Measurements from ENCODE around the gene TBC1D30. TPM values are rescaled to one million over a fixed set of nuclear protein-coding genes. Genes with fewer than 3 reads are reported as not detected.
"Not testable (repeated sequence)": the region's sequence is repeated elsewhere in the genome, so short reads cannot be mapped to it uniquely, and the experiment has no call there.

Gene TBC1D30, protein sequence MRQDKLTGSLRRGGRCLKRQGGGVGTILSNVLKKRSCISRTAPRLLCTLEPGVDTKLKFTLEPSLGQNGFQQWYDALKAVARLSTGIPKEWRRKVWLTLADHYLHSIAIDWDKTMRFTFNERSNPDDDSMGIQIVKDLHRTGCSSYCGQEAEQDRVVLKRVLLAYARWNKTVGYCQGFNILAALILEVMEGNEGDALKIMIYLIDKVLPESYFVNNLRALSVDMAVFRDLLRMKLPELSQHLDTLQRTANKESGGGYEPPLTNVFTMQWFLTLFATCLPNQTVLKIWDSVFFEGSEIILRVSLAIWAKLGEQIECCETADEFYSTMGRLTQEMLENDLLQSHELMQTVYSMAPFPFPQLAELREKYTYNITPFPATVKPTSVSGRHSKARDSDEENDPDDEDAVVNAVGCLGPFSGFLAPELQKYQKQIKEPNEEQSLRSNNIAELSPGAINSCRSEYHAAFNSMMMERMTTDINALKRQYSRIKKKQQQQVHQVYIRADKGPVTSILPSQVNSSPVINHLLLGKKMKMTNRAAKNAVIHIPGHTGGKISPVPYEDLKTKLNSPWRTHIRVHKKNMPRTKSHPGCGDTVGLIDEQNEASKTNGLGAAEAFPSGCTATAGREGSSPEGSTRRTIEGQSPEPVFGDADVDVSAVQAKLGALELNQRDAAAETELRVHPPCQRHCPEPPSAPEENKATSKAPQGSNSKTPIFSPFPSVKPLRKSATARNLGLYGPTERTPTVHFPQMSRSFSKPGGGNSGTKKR
- 2.0 and 2.1 TPM in 2 replicates for total RNA-seq (2021)
- Bru-seq, nascent RNA, result percentile 37 among the genes with signal in this experiment
- percentile 31 among the genes with signal in this experiment for BruChase-seq, experiment 1, labeled RNA remaining after a 2-hour chase
- BruChase-seq, experiment 2, labeled RNA remaining after a 6-hour chase, result percentile 33 among the genes with signal in this experiment
- long read RNA-seq, partial matches to known transcripts, result 1 of 4 reads
- long read RNA-seq, other reads (novel, unspliced or antisense), result 3 of 4 reads

GRCh38 chr12:64824500-64825142 is at the start of gene TBC1D30:
Gene TBC1D30 (plus strand): TSS chr12:64824647. CDS start chr12:64824880, 233 bp downstream.
- POLR2A ChIA-PET (ENCODE audit: low non-redundant PET), result no interaction called here
- H3K27me3 ChIP-seq (replicated peaks; ENCODE audit: insufficient read depth, low read depth, low read length, poor library complexity), result peaks cover 73% of the 10 kb centered on the region
- no TSS peak for BruUV-seq (replicated peaks)
- peaks cover 5% of the 10 kb centered on the region for H3K9me3 ChIP-seq (ENCODE audit: low read depth, low read length, poor library complexity, severe bottlenecking)
- peak; percentile 36 for DNase-seq (ENCODE audit: low spot score)
- intact Hi-C loops (cut with micrococcal nuclease; ENCODE audit: unreplicated experiment), result no loop called here
- no peaks in the 10 kb centered on the region for H3K36me3 ChIP-seq (ENCODE audit: insufficient read depth, low read length, poor library complexity, severe bottlenecking)
- H3K27ac ChIP-seq (ENCODE audit: low read depth, low read length, poor library complexity, severe bottlenecking), result no peak within 1 kb of the TSS
- peak; percentile 81 for TF ChIP-seq EZH2 (IDR thresholded peaks at IDR 0.05; ENCODE audit: borderline replicate concordance, low read depth, low read length, poor library complexity, severe bottlenecking)
- TF ChIP-seq, protein P1, sequence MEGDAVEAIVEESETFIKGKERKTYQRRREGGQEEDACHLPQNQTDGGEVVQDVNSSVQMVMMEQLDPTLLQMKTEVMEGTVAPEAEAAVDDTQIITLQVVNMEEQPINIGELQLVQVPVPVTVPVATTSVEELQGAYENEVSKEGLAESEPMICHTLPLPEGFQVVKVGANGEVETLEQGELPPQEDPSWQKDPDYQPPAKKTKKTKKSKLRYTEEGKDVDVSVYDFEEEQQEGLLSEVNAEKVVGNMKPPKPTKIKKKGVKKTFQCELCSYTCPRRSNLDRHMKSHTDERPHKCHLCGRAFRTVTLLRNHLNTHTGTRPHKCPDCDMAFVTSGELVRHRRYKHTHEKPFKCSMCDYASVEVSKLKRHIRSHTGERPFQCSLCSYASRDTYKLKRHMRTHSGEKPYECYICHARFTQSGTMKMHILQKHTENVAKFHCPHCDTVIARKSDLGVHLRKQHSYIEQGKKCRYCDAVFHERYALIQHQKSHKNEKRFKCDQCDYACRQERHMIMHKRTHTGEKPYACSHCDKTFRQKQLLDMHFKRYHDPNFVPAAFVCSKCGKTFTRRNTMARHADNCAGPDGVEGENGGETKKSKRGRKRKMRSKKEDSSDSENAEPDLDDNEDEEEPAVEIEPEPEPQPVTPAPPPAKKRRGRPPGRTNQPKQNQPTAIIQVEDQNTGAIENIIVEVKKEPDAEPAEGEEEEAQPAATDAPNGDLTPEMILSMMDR (conservative IDR thresholded peaks at IDR 0.05; ENCODE audit: low read depth, low read length), result no peak
- H3K4me1 ChIP-seq (ENCODE audit: insufficient read depth, low read length, poor library complexity, severe bottlenecking), result peaks cover 4% of the 10 kb centered on the region
- H3K4me3 ChIP-seq (ENCODE audit: low read depth, low read length, poor library complexity, severe bottlenecking), result peak within 1 kb of the TSS; percentile 39
- CTCF ChIA-PET, result interaction anchor here (2.0 kb wide), 1 partner anchor 23 kb away, joined by 4 read pairs; no protein-coding TSS in a partner anchor

- H3K4me3 ChIP-seq (ENCODE audit: low read depth, low read length, poor library complexity, severe bottlenecking); DNase-seq (ENCODE audit: low spot score); H3K36me3 ChIP-seq (ENCODE audit: insufficient read depth, low read length, poor library complexity, severe bottlenecking); BruUV-seq (replicated peaks); H3K27ac ChIP-seq (ENCODE audit: low read depth, low read length, poor library complexity, severe bottlenecking); H3K9me3 ChIP-seq (ENCODE audit: low read depth, low read length, poor library complexity, severe bottlenecking); POLR2A ChIA-PET (ENCODE audit: low non-redundant PET); H3K4me1 ChIP-seq (ENCODE audit: insufficient read depth, low read length, poor library complexity, severe bottlenecking); CTCF ChIA-PET; intact Hi-C loops (cut with micrococcal nuclease; ENCODE audit: unreplicated experiment): not testable (repeated sequence)
- peaks cover 27% of the 10 kb centered on the region for H3K27me3 ChIP-seq (replicated peaks; ENCODE audit: insufficient read depth, low read depth, low read length, poor library complexity)
Observed at GRCh38 chr12:64775147-64775736, 49.2 kb upstream of the TBC1D30 start.

- no TSS peak for BruUV-seq (replicated peaks)
- H3K4me3 ChIP-seq (ENCODE audit: low read depth, low read length, poor library complexity, severe bottlenecking), result no peak overlapping the region
- ChIA-PET CTCF (no interaction called here), POLR2A (ENCODE audit: low non-redundant PET) (no interaction called here)
- H3K27me3 ChIP-seq (replicated peaks; ENCODE audit: insufficient read depth, low read depth, low read length, poor library complexity), result peaks cover 63% of the 10 kb centered on the region
- peaks cover 16% of the 10 kb centered on the region for H3K4me1 ChIP-seq (ENCODE audit: insufficient read depth, low read length, poor library complexity, severe bottlenecking)
- H3K9me3 ChIP-seq (ENCODE audit: low read depth, low read length, poor library complexity, severe bottlenecking), result peaks cover 6% of the 10 kb centered on the region
- H3K36me3 ChIP-seq (ENCODE audit: insufficient read depth, low read length, poor library complexity, severe bottlenecking), result no peaks in the 10 kb centered on the region
- intact Hi-C loops (cut with micrococcal nuclease; ENCODE audit: unreplicated experiment), result no loop called here
- no peak overlapping the region for H3K27ac ChIP-seq (ENCODE audit: low read depth, low read length, poor library complexity, severe bottlenecking)
- DNase-seq (ENCODE audit: low spot score), result peak; percentile 27
- no peak for TF ChIP-seq EZH2 (IDR thresholded peaks at IDR 0.05; ENCODE audit: borderline replicate concordance, low read depth, low read length, poor library complexity, severe bottlenecking)
- TF ChIP-seq, protein P1 (conservative IDR thresholded peaks at IDR 0.05; ENCODE audit: low read depth, low read length), result no peak
Observed at GRCh38 chr12:64779354-64779974, 45.0 kb upstream of the TBC1D30 start.
